Left ventricle myocardium inferior (tissue), 1 donor: ENCODE measurements around the gene RNF34. TPM values are rescaled to one million over a fixed set of nuclear protein-coding genes. Genes with fewer than 3 reads are reported as not detected.

Source experiments
- DNase-seq: peaks from one replicate; pipeline ENCODE4 v3.0.0-alpha.2; 2020
- H3K27ac ChIP-seq: fragments of 200-600 bp; replicated peaks from 2 replicates; pipeline ENCODE4 v1.8.0; 2021
- H3K27me3 ChIP-seq: fragments of 200-600 bp; 2 replicates; pipeline ENCODE4 v1.8.0; 2021; ENCODE audit warnings: low read depth
- H3K36me3 ChIP-seq: fragments of 200-600 bp; 2 replicates; pipeline ENCODE4 v1.8.0; 2021
- H3K4me1 ChIP-seq: fragments of 200-600 bp; 2 replicates; pipeline ENCODE4 v1.8.0; 2021
- H3K4me3 ChIP-seq: fragments of 200-600 bp; 2 replicates; pipeline ENCODE4 v1.8.0; 2021; ENCODE audit warnings: mild to moderate bottlenecking, moderate library complexity
- H3K9me3 ChIP-seq: fragments of 200-600 bp; replicated peaks from 2 replicates; pipeline ENCODE4 v1.8.0; 2021
- CTCF ChIP-seq: fragments of 200-600 bp; IDR thresholded peaks from 2 replicates; pipeline ENCODE4 v1.8.0; 2021; ENCODE audit warnings: antibody characterized with exemption, mild to moderate bottlenecking, borderline replicate concordance
- intact Hi-C: fragments of 100-400 bp; cut with micrococcal nuclease; formaldehyde crosslinking; loops from one replicate; pipeline ENCODE4 v1.11.0; 2022
- total RNA-seq: library from RNA; stranded (reverse); fragmentation: NEBNext Ultra II Directional; extraction: Animal tissue kit (Norgen Biotek cat#: 25700); gene quantifications from one replicate; pipeline ENCODE4 v1.2.1, GENCODE V29; 2021
- donor health status: DM: no; HTN: yes; CAD: no; lungs with severe emphysema.

The RNF34 gene
- total RNA-seq, 1 donor from 2014 or later: 22.4 TPM

- intact Hi-C loops: no loop called here
- Histone ChIP-seq H3K4me1 (no peaks in the 10 kb centered on the region), H3K9me3 (no peaks in the 10 kb centered on the region), H3K27ac (no peak overlapping the region), H3K36me3 (no peaks in the 10 kb centered on the region), H3K4me3 (no peak overlapping the region), H3K27me3 (no peaks in the 10 kb centered on the region)
- no peak for DNase-seq
- no peak for TF ChIP-seq CTCF
These were observed 7.6 kb upstream of the RNF34 start for GRCh38 chr12:121392325-121392716.

- no peak for TF ChIP-seq CTCF
- no peaks in the 10 kb centered on the region for H3K36me3 ChIP-seq
- no peaks in the 10 kb centered on the region for H3K27me3 ChIP-seq
- no peak overlapping the region for H3K27ac ChIP-seq
- DNase-seq: no peak
- H3K9me3 ChIP-seq: no peaks in the 10 kb centered on the region
- no peak overlapping the region for H3K4me3 ChIP-seq
- H3K4me1 ChIP-seq: peaks cover 35% of the 10 kb centered on the region
- intact Hi-C loops: no loop called here
These were observed 2.4 kb upstream of the RNF34 start for GRCh38 chr12:121397521-121397920.

- Histone ChIP-seq H3K27ac (no peak overlapping the region), H3K9me3 (no peaks in the 10 kb centered on the region), H3K4me3 (no peak overlapping the region), H3K4me1 (peaks cover 35% of the 10 kb centered on the region), H3K36me3 (no peaks in the 10 kb centered on the region), H3K27me3 (no peaks in the 10 kb centered on the region)
- intact Hi-C loops: no loop called here
- no peak for DNase-seq
- no peak for TF ChIP-seq CTCF
These were observed 1.6 kb upstream of the RNF34 start for GRCh38 chr12:121398355-121398754.

- H3K36me3 ChIP-seq: peaks cover 12% of the 10 kb centered on the region
- intact Hi-C loops: no loop called here
- DNase-seq: peak; percentile 25
- H3K4me1 ChIP-seq: peaks cover 43% of the 10 kb centered on the region
- TF ChIP-seq CTCF: no peak
- peak overlapping the region; percentile 84 for H3K4me3 ChIP-seq
- no peaks in the 10 kb centered on the region for H3K27me3 ChIP-seq
- peak overlapping the region; percentile 94 for H3K27ac ChIP-seq
- H3K9me3 ChIP-seq: no peaks in the 10 kb centered on the region
These were observed 618 bp downstream of the RNF34 start for GRCh38 chr12:121400332-121401139.

- no peak overlapping the region for H3K4me3 ChIP-seq
- no peaks in the 10 kb centered on the region for H3K9me3 ChIP-seq
- no peak for TF ChIP-seq CTCF
- H3K27me3 ChIP-seq: no peaks in the 10 kb centered on the region
- H3K27ac ChIP-seq: no peak overlapping the region
- intact Hi-C loops: no loop called here
- peaks cover 41% of the 10 kb centered on the region for H3K4me1 ChIP-seq
- no peak for DNase-seq
- H3K36me3 ChIP-seq: peaks cover 23% of the 10 kb centered on the region
These were observed 3.8 kb downstream of the RNF34 start for GRCh38 chr12:121403721-121404120.
